HG03108 (cell line): ENCODE measurements around the gene THADA.

Experiments
- ATAC-seq: cut with Tn5 transposase; IDR thresholded peaks from one replicate; pipeline ENCODE4 v1.9.1; 2021; ENCODE audit warnings: moderate library complexity; ENCODE audit not compliant: unreplicated experiment

THADA gene

DNA sequence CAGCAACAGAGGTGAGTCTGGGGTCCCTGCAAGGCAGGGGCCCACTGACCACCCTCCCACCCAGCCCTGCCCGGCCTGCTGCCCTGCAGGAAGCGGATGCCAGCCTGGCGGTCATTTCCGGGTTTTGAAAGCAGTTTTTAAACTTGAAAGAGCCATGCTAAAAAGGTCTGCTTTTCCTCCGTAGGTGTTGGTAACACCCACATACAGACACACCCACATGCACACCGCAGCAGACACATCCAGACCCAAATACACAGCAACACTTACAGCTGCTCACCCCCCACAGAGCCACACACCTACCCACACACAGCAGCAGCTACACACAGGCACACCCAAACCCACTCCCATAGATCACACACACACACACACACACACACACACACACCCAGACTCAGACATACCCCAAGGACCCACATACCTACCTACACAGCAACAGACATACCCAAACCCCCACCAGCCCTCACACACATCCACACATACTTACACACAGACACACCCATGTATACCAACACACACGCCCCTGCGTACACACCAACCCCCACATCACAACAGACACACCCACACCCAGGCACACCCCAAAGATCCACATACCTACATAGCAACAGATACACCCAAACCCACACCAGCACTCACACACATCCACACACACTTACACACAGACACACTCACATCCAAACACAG is 377.0 kb downstream of the THADA start:
- ATAC-seq = peak; percentile 32

DNA sequence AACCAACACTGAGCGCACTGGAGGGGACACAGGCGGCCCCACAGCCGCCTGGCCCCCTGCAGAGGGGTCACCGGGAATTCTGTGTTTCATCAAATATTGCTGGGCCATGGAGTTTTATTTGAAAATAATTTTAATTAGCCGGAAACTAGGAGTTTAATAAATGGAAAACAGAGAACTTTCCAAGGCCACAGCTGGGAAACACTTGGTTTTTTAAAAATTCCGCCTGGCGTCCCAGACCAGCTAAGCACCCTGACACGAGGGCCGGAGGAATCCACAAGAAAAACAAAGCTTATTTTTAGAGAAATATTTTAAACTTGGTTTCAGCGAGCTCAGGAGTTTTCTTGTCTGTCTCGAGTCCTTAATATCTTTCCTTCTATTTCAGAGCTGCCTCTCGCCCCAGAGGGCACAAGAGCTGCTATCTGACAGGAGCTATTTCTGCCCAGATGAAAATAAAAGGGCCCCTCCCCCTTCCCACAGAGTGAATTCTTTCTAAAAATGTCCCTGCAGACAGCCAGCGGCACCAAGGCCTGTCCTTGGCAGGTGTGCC is 377.6 kb downstream of the THADA start:
- no peak for ATAC-seq

DNA sequence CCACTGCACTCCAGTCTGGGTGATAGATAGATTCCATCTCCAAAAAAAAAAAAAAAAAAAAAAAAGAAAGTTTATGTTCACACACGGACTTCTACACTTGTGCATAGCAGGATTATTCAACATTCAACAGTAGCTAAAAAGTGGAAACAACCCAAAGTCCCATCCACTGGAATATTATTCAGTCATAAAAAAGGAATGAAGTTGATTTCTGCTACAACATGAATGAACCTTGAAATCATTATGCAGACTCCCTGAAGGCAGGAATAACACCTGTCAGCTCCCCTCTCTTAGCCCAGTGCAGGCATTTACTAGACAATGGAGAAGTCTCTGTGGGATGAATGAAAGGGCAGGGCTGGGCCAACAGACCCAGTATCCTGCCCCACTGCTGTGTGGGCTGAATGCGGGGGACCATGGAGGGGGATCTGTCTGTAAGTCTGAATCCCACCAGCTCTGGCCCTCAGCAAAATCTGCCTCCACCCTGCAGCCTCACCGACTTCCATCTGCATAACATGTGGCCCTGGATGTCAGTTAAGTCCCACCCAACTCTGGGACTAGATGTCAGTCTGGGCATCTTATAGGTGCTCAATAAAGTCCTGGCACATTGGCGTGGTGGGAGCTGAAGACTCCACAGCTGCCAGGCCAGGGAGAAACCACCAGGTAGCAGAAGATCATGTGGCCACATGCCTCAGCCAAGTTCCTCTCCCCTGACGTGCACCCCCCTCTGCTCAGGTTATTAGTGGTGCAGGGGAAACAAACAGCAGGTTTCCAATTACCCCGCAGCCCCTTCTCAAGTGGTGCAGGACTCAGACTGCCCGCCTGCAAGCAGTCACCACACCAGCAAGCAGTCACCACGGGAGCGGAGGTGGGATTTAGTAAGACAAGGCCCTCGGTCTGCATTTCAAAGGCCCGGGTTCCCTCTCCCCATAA is 378.3 kb downstream of the THADA start:
- no peak for ATAC-seq

DNA sequence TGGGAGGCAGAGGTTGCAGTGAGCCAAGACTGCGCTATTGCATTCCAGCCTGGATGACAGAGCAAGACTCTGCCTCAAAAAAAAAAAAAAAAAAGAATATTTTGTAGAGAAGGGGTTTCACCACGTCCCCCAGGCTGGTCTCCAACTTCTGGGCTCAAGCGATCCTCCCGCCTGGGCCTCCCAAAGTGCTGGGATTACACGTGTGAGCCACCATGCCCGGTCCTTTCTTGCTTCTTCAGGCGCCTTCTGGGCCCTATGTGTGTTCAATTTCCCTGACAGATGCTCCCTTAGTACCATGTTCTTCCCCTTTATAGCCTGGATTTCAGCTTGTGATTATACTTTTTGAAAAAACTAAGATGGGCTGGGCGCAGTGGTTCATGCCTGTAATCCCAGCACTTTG is 379.2 kb downstream of the THADA start:
- no peak for ATAC-seq

DNA sequence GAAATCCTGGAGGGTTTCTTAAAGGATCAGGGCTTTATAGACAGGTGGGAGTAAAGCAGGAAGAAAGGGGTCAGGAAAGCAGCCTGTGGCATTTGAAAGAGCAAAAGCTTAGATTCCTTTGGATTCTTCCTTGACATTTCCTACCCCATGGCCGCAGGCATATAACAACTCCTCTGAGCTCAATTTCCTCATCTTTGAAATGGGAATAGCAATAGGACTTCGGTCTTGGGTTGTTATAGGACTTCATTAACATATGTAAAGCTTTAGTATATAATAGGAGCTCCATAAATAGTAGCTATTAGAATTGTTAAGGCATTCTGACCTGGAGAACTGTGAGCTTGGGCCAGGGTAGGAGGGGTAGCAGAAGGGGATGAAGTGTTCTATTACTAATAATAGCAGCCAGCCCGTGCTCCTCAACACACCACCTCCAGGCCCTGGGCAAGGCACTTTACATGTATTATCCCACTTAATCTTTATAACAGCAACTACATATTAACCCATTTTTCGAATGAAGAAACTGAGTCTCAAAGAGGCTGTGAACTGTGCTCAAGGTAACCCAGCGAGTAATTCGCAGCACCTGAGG is 380.1 kb downstream of the THADA start:
- no peak for ATAC-seq

DNA sequence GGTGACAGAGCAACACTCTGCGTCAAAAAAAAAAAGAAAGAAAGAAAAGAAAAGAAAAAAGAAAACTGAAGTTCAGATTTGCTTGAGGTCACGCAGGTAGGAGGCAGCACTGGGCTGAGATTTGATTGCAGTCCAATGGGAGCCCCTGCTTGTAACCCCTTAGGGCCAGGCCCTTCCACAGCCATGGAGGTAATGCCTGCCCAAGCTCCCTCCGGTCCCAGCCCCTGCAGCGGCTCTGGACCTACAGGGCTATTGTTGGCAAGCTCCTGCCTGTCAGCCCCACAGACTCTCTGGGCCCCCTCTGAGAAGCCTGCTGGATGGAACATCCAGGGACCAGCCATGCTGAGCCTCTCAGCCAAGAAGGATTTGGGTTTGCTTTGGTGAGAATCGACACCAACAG is 381.6 kb downstream of the THADA start:
- ATAC-seq = no peak

DNA sequence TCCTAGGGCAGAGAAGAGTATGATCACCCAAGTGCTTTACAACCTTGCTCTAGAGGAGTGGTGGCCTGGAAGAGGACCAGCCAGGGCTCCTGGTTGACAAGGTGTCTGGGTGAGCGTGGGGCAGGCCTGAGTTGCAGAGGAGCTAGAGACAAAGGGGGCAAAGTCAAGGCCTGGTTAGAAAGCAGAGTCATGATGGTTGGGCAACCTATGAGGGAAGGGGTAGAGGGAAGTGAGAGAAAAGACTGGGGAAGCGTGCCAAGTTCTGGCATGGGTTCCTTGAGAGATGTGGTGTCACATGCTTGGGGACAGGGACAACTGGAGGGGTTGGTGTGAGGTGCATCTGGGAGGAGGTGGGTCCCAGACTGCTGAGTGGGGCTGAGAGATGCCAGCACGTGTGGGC is 382.9 kb downstream of the THADA start:
- ATAC-seq = no peak

DNA sequence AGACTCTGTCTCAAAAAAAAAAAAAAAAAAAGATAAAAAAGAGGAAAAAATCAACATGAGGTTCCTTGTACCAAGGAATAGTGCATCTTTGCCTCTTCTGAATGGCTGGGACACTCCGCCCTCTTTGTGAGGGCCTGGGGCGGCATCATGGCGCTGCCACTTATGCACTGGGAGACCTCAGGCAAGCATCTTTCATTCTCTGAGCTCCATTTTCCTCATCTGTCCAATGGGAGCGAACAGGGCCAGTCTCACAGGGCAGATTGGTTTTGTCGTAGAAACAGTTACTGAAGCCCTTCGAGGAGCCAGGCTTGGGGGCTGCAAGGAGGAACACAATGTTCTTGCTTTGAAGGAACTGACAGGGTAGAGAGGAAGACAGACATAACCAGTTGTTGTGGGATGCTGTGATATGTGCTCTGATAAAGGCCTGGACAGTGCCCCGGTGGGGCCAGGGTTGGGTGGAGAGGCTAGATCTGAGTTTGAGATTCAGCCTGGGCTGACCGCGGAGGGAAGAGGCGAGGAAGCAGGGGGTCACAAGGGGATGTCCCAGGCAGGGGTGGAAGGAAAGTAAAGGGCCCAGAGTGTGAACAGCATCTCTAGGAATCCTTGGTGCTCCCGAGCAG is 383.5 kb downstream of the THADA start:
- no peak for ATAC-seq

DNA sequence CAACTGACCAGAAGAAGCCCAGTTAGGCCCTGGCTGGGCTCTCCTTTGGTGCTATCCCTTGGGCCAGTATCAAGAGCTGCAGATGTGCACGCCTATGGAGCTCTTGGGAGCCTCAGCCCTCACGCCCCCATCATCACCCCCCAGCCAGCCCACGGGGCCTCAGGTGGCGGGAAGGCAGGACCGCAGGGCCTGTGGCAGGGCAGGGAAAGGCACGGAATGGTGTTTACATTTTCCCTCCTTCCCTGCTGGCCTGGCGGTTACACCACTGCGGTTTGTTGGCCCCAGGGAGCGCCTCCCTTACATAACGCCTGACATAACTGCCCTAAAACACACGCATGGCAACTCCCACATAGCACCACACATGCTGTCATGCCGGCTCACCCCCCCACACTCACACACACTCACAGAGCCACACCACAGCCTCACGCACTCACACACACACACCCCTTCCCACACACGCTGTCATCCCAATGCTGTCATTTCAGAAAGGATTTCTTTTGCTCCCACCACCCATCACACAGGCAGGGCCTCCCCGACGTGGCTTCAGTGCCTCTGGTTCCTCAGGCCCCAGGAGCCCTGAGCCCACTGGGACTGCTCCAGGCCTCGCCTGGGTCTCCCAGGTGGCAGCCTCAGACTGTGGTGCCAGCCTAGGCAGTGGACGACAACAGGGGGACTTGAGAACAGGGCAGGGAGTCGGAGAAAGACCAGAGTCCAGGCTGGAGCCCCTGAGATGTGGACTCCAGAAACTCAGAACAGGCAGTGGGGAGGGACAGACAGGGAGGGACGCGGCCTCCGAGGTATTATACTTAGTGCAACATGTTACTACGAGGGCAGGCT is 385.2 kb downstream of the THADA start:
- ATAC-seq = no peak

DNA sequence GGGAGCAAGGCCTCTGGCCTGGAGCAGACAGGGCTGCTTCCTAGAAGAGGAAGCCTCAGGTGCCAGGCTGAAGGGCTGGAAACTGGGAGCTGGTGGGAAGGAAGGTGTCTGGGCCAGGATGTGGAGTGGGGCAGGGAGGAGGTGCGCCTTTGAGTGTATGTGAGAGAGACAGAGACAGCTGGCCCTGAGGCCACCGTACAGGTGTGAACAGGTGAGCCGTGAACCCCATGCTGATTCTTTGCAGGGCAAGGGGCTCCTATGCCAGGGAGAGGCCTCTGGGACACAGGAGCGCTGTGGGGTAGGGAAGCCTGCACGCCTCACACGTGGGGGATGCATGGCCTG is 385.7 kb downstream of the THADA start:
- no peak for ATAC-seq

DNA sequence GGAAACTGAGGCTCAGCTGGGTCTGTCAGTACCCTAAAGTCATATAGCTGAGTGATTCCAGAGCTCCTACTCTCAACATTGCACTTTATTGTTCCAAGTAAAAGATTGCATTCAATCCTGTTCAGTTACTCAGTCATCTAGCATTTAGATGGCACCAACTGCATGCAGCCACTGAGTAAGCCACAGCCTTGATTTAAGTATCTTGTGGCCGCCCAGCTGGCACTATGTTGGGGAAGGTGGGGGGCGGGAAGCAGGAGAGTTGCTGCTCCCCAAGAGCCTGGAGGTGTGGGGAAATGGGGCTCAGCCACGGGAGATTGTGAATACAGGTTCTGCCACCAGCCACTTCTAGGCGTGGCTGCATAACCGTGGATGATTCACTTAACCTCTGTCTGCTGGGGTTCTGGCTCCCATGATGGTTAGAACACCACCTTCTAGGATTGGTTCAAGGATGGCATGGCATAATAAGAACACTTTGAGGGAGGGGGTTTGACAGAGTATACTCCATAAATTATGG is 386.6 kb downstream of the THADA start:
- no peak for ATAC-seq

DNA sequence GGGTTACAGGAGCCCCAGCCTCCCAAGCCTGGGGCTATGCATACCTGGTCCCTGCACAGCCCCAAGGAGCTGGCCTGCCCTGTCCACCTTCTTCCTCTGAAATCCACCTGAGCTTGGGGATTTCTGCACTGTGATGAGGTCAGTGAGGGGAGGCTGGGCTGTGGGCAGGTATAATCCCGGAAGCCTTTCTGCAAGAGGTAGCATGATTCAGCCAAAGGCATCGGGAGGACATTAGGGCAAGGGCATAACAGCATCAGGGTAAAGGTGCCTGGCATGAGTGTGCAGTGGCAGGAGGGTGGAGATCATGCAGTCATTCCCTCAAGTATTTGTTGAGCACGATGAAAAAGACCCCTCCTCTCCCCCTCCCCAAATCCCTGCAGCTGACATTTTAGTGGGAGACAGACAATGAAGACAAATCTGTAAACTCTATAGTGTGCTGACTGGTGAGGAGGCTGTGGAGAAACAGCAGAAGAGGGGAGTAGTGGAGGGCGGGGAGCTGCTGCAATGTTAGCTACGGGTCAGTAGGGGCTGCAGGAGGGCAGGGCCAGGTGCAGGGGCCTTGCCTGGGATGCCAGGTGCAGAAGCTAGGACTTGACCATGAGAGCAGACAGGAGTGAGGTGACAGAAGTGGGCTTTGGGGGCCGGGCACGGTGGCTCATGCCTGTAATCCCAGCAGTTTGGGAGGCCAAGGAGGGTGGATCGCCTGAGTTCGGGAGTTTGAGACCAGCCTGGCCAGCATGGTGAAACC is 388.1 kb downstream of the THADA start:
- no peak for ATAC-seq

DNA sequence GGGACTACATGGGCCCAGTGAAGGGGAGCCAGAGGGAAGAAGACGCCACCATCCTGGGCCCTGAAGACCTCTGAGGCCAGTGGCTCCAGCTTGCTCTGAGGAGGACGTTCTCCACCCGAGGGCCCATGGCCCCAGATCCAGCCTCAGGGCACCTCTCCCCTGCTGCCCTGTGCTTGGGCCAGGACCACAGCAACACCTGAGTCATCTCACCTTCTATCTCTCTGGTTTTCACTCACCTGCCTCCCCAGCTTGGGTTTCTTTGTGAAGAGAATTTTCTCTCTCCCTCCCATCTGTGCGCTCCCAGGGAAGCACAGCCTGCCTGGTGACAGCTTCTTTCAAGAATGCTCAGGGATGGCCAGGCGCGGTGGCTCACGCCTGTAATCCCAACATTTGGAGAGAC is 389.2 kb downstream of the THADA start:
- ATAC-seq = no peak

DNA sequence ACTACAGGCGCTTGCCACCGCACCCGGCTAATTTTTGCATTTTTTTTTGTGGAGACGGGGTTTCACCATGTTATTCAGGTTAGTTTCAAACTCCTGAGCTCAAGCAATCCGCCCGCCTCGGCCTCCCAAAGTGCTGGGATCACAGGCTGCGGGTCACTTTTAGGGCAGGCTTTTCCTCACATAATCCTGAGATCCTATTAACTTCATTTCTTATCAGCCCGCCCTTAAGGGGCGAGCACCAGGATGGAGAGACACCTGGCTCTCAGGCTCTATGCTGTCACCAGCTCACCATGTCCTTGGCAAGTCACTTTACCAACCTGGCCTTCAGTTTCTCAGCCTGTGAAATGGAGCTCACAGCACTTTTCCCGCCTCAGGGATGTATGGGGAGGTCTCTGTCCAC is 392.5 kb downstream of the THADA start:
- no peak for ATAC-seq

DNA sequence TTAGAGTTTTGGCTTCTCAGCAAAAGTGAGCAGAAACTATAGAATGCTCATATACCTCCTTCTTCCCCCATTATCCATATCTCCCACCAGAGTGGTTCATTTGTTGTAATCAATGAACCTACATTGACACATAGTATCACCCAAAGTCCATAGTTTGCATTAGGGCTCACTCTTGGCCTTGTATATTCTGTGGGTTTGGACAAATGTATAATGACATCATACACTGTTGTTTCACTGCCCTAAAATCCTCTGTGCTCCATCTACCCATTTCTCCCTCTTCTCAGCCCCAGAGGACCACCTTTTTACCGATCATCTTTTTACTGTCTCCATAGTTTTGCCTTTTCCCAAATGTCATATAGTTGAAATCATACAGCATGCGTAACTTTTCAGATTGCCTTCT is 393.5 kb downstream of the THADA start:
- no peak for ATAC-seq

DNA sequence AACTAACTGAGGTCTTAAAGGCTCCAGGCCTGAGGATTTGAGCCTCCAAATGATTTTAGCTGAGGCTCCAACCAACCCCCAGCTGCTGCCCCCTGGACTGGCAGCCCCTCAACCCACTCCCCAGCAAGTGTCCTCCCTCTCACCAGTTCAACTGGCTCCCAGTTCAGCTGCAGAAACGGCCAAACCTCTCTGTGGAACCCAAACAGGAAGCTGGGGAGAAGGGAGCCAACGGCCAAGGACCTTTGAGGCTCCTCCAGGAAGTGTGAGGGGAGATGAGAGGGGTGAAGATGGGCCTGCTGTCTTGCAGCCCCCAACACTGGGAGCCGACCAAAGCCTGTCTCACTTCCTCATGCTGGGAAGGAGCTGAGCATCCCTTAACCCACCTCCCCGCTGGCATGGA is 394.3 kb downstream of the THADA start:
- ATAC-seq = no peak

DNA sequence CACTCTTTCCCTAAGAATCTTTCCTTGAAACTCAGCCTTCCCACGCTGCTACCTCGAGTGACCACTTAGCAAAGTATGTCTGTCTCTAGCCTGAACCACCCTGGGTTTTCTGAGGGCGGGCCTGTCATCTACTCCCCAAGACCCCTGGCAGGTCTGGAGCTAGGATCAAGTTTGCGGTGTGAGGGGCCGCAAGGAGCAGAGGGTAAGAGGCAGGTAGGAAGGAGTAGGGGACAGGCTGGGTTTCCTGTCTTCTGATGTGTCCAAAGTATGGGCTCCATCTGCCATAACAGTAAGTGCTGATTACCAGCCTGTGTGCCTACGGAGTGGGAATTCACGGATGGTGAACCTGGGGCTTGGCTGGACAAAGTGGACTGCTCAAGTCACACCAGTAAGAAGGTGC is 394.8 kb downstream of the THADA start:
- ATAC-seq = no peak

DNA sequence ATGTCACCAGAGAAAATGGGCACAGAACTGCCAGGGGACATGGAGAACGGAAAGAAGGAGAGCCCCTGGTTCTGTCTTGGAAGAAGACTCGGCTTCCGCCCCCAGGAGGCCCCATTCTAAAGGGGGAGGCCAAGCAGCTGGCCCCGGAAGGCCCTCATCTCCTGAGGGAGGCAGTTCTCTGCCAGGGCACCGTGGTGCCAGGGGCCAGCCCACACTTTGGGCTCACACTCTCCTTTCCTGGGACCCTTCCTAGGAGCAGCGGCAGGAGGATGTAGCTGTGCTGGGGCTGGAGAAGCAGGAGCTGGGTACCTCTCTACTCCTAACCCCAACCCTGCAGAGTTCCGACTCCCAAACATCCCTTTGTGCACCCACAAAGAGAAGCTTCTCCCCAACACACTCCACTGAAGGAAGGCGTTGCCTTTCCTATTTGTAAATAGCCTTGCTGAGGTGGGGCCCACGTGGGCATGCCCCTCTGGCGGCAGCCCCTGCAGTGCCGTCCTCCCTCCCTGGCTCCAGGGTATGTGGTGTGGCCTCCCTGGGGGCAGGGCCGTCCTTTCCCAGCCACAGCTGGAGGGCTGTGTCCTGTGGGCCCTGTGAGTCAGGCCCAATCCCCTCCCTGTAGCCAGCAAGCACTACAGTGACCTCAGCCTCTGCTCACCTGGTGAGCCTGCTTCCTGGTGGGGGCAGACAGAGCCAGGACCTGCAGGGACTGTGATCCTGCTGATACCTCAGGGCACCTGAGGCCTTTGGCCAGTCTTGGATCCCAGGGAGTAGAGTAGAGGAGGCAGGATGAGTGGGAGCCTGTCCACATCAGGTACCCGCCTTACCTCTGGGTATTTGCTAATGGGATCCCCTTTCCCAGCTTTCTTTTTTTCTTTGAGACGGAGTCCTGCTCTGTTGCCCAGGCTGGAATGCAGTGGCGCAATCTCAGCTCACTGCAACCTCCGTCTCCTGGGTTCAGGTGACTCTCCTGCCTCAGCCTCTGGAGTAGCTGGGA is 396.0 kb downstream of the THADA start:
- no peak for ATAC-seq
